Skin epidermis (tissue), 12 donors: ENCODE measurements around the gene WARS2.

Source experiments
- H3K27ac ChIP-seq, 21 experiments: fragments of 200-600 bp; sonication (generic) in 11 of 21; one replicate each; pipeline ENCODE4 v1.5.0; 2020; ENCODE audit warnings: mild to moderate bottlenecking in 3 of 21, inconsistent platforms in 2 of 21, moderate library complexity in 2 of 21
- H3K4me3 ChIP-seq, 7 experiments: fragments of 200-600 bp; sonication (generic) in 2 of 7; one replicate each; pipeline ENCODE4 v1.5.0; 2020; ENCODE audit warnings: inconsistent platforms in 2 of 7, mild to moderate bottlenecking in 2 of 7, moderate library complexity in 1 of 7

WARS2 gene

DNA sequence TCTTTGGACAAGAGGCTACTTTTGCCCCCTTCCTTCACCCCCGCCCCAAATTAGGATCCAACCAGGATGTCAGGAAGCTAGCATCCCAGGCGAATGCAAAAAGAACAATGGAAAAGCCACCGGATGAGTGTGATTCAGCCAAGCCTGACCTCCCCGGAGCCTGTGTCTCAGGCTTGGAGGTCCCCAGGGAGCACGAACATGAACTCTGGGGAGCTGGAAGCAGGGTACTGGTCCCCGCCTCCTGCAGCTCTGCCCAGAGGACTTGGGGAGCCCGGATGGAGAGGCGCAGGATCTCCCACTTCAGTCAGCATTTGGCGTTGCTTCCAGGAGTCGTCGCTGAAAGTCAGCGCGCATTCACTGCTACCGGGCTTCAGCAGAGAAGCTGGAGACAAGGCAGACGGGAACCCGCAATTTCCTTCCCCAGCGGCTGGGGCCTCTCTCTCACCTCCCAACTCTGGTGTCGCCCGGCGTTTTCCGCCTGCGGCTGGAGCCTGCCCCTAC is 150.5 kb downstream of the WARS2 start:
- Histone ChIP-seq H3K4me3 (no peak overlapping the region), H3K27ac (peak overlapping the region in 17 of 21 experiments; percentile 3 to 91 (median 73))

DNA sequence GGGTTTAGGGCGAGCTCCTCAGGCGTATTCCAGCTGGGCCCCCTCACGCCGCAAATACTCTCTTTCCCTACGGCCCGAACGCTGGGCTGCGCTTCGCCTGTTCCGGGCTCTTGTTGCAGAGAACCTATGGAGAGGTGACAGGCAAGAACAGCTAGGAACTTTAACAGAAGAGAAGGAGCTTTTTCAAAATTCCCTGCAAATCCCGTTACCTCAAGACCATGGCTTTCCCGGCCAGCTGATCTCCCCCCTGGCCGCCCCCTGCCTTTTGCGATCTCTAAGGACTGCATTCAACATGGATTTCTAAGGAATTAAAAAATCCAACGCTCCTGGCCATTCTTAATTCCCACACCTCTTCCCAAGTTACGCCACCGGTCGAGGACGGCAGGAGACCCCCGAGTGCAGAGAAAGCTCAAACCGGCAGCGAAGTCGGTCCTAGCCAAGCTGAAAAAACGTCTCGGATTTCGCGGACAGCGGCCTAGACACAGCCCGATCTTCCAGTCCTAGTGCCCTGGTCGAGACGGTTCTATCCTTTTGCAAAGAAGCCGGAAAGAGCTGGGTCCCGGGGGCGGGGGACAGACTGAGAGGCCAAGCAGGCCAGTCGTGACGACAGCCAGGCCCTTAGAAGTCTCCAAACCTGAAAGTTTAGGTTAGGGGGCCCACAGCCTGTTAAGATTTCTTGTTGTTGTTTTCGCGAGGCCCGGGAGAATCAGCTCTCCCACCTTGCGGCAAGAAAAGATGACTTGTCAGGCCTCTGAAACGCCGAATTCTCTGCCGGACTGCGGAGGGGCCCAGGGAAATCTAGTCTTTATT is 151.2 kb downstream of the WARS2 start:
- Histone ChIP-seq H3K27ac (peak overlapping the region in 18 of 21 experiments; percentile 32 to 91 (median 73)), H3K4me3 (peak overlapping the region in 4 of 7 experiments; percentile 7 to 50 (median 14))

DNA sequence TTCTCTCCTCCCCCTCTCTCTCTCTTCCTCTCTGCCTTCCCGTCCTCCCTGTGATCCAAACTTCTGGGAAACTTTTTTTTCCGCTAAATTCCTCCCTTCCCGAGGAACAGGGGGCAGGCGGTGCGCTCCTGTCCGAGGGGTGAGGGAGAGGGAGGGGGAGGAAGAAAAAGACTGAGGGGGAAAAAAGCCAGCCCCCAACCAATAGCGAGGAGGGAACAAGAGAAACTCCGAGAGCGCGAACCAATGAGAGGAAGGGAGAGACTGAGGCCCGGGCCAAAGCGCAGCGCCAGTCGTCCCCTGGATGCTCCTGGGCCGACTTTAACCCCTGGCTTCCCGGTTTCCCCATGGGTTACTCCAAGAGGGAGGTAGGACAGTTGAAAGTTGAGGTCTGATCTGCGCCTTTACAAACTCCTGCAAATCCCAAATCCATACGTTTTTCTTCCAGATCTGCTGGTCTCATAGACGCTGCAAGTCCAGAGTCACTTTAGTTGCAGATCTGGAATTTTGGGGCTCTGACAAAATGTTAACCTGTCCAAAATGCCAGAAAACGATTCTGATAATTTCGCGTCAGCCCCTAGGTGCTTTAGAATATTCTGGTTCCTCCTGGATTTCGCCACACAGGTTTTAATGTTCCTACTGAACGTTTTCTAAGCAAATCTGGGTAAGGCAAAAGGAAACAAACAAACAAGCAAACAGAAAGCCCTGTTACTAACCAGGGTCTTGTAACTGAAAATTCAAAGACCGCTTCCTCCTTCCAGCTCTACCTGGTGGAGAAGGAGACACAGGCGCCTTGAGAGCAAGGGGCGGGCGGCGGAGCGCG is 152.1 kb downstream of the WARS2 start, which contains the start of gene TBX15:
Gene TBX15 (minus strand): TSS at position 158 of the 820 bp plus-strand sequence. CDS start 548 bp downstream, outside the sequence.
- Histone ChIP-seq H3K27ac (peak within 1 kb of the TSS in 20 of 21 experiments; percentile 60 to 95 (median 86)), H3K4me3 (peak within 1 kb of the TSS; percentile 24 to 51 (median 37))

DNA sequence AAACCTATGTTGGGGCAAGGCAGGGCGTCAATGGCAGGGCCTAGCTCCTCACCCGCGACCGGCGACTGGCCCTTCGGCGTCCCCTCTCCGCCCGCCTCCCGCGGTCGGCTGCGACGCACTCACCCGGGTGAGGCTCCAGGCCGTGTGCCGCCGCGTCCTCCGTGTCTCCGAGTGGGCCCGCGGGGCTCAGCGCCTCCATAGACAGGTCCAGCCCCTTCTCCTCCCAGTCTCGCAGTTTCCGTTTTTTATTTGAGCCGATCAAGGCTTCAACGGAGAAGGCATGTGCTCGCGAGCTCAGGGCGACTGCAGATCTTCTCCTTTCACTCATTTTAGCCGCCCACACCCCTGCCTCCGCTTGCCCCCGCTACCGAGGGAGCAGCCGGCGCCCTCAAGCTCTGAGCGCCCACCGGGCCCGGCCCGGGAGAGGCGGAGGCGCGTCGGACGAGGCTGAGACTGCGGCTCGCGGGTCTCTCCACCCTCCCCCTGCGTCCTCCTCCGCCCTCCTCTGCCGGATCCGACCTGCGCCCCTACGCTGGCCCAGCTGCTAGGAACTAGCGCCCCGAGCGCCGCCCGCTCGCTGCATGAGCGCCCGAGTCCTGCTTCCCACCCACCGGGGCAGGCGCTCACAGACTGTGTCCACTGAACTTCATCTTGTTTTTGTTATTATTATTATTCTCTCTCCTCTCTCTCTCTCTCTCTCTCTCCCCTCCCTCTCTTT is 152.8 kb downstream of the WARS2 start:
- peak overlapping the region; percentile 24 to 51 (median 37) for H3K4me3 ChIP-seq
- H3K27ac ChIP-seq: peak overlapping the region in 20 of 21 experiments; percentile 60 to 95 (median 86)

DNA sequence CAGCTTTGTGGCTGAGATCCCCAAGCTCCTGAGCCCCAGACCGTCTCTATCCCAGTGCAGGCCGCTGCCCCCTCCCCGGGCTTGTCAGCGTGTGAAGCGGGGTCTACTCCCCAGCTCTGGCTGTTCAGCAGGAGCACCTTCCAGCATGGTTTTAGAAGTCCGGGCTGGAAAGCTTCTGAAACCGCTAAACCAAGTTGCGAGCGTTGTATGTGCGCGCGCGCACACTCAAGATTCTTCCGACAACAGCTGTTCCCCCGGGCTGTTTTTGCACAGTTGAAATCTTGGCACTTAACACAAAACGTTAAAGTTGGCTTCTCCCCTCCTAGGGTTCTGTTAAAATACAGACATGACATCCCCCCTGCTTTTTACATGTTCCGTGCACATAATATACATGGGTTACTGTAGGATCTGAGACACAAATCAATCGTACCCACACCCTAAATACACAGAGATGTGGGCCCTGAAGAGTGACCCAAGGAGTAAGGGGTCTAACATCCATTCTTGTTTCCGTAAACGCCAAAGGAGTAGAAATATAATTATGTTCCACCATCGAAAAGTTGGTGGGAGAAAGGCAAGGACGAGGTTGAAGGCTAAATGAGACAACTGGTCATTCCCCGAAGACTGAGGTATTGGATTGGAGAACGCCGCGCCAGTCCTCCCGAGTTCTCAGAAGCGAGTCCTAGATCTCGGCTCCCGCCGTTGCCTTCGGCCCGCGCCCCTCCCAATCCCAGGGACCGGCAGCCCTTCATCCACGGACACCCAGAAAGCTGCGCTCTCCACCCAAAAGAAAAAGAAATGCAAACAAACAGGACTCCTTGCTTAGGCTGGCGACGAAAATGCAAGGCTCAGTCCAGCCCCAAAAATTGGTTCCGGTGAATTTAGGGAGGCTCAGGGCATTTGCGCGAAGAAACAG is 153.6 kb downstream of the WARS2 start:
- Histone ChIP-seq H3K27ac (peak overlapping the region in 20 of 21 experiments; percentile 60 to 95 (median 86)), H3K4me3 (peak overlapping the region; percentile 24 to 51 (median 37))

DNA sequence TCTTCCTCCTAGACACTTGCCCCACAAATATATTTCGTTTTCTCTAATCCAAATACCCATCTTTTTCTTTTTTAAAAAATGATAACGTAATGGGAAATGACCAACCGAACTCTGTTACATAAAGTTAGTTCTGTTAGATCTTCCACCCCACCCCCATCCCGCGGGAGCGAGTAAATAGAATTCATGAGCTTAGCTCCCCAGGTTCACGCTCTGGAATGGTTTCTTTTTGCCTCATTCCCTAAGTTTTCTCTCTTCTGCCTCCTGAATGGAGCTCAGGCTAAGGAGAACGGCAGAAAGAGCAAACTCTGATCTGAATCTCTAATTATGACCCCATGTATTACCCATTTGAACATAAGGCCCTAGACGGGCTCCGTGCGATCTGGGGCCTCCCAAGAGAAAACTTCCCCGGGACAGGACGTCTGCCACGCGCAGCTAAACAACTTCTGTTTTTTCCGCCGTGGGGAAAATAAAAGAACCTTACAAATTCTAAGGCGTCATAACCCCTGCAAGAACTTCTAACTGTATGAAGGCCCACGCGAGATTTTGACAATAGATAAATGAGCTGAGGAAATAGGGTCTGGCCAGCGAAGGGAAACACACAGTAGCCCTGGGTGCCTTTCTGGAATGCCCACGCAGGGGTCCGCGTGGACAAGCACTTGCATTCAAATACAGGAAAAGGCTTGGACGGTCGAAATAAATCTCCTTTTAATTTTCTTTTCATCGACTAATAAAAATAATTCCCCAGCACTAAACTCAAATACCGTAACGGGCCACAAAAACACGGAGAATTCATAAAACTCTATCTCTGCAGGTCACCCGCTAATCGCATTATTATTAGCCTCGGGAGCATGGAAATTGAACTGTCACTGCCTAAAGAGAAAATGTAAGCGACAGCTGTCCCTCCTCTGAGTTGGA is 154.6 kb downstream of the WARS2 start:
- Histone ChIP-seq H3K27ac (peak overlapping the region in 20 of 21 experiments; percentile 60 to 95 (median 86)), H3K4me3 (peak overlapping the region; percentile 24 to 51 (median 37))

DNA sequence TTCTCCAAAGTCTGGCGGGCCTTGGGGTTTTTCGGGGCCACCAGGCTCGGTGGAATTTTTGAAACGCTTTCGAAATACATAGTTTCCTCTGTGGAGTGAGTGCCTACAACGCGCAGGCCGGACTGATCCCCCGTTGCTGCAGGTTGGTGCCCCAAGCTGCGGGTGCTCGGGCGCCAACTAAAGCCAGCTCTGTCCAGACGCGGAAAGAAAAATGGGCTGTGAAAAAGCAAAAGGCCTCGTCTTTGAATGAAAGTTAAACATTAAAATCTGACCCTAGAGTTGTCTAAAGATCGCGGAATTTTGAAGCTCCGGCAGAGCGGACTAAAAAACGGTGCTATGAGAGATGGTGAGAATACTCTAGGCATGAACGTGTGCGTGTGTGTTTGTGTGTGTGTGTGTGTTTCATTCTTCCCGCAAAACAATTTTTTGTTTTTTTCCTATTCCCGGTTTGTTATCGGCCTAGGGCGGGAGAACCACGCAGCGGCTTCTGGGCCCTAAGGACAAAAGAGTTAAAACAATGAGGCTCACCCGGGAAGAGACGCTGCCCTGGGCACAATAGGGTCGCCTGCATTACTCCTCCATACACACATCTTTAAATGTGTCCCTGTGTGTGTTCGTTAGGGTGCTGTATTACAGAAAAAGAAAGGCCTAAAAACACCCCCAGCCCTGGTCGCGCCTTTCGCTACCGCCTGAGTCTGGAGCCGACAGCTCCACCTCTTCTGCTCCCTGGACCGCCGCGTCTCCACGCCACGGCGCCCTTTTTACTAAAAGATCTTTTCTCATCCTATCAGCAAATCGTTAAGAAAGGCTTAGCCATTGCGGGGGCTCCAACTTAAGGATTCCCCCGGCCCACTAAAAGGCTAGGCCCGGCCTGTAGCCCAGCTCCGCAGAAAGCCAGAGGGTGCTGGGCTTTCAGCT is 155.5 kb downstream of the WARS2 start:
- H3K4me3 ChIP-seq: peak overlapping the region; percentile 24 to 51 (median 37)
- H3K27ac ChIP-seq: peak overlapping the region in 19 of 21 experiments; percentile 3 to 95 (median 87)

DNA sequence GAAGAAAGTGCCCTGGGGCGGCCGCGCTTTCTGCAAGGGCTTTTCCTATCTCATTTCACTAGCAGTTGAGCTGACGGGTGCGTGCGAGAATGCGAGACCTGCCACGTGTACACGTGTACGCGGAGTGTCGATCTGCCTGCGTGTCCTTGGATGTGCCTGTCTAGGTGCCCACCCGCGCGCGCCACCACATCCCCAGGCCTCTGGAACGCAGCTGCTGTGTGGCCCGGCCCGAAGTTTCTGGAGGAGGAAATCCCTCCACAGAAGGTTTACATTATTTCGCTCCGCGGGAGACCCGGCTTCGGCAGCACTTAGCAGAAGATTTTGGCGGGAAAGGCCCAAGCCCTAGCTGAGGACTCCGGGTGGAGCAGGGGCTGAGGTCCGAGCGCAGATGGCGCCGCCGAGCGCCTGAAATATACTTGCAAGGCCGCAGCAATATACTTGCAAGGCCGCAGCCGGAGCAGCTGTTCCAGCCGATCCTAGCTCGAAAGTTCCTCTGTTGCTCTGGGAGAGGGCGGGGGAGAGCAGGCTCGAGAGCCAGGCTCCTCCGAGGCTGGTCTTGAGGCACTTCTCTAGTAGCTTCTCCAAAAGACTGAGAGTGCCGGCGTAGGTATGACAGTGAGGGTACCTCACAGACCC is 156.2 kb downstream of the WARS2 start:
- H3K27ac ChIP-seq: peak overlapping the region in 15 of 21 experiments; percentile 58 to 95 (median 87)

DNA sequence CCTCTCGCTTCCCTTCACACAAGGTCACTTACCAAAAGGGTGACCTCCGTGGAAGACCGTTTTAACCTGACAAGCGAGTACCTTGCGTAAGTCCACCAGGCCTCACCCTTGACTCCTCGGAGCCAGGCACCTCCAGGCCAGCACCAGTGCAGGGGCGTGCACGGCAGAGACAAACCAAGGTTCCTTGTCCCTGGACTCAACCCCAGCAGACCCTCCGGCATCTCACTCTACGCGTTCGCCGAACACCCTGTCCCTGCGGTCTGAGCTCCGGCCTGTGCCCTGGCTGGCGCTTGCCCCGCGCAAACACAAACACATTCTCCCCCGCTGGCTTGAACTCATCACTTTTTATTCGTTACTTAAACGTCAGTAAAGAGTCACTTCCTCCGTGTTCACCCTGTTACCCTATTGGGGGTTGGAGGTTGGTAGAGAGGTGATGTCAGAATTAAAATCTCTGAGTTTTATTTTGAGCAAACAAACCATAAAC is 156.9 kb downstream of the WARS2 start:
- Histone ChIP-seq H3K4me3 (peak overlapping the region in 3 of 7 experiments; percentile 8 to 51 (median 37)), H3K27ac (peak overlapping the region in 15 of 21 experiments; percentile 0 to 95 (median 86))

More for the DNA sequence above, 156.2 kb downstream of the WARS2 start:
- H3K4me3 ChIP-seq: peak overlapping the region in 5 of 7 experiments; percentile 10 to 51 (median 50)

DNA sequence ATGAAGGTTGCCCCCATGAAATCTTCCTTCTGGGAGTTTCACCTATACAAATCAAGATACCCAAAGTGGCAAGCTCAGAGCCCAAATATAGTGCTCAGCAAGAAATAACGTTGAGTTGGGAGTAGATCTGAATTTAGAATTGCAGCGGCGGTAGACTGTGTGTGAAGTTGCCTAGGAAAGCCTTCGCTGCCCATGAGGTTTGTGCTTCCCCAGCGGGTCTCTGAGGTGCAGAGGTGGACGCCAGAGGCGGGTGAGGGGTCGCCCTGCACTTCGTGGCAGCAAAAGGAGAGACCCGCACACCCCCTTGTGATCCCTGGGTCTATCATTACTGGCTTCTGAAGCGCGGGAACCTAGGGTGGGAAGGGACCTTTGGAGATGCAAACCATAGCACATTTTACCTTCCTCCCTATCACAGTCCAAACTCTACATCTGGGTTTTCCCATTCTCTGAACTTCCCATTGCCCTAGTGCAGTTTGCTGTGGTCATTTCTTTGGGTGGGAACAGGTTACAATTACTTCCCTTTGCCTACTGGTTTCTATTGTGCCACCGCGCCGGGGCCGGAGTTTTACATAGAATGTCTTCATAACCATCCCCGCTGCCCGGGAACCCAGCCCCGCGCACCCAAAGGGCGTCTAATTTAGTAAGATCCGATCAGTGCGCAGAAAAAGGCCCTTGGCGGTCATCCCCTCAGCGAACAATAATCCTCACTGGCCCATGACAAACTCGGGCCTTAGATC is 157.5 kb downstream of the WARS2 start:
- Histone ChIP-seq H3K4me3 (peak overlapping the region in 3 of 7 experiments; percentile 8 to 51 (median 37)), H3K27ac (peak overlapping the region in 15 of 21 experiments; percentile 0 to 95 (median 86))

DNA sequence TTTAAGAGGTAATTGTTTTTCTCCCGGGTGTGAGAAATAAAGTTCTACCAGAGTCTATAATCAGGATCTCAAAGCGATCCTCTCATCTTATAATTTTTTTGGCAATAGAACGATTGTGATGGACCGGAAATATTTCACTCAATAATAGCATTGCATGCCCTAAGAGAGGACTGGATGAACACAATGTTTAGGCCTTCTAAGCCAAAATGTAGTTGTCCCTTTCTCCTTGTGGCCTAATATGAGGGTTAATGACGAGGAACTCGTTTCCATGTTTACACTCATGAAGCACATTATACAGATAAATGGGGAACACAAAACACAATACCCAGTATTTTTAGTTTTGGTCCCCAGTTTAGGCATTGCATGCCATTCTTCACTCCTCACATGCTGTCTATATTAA is 158.2 kb downstream of the WARS2 start:
- peak overlapping the region in 8 of 21 experiments; percentile 16 to 95 (median 42) for H3K27ac ChIP-seq

DNA sequence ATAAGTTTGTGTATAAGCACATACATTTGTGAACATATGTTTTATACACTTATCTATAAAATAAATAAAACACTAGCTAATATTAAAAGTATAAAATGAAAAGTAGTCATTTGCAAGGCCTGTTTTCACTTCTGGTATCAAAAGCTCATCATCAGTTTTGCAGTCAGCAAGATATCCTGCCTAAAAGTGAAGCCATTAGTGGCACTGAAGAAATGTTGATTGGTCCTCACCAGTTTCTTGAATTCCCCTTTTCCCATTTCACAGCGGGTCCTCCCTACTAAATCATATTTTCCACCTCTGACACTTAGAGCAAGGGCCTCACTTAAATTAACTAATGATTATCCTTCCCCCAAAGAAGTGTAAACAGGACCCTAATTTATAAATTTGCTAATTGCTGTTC is 159.0 kb downstream of the WARS2 start:
- H3K27ac ChIP-seq: peak overlapping the region in 7 of 21 experiments; percentile 8 to 83 (median 40)
- no peak overlapping the region for H3K4me3 ChIP-seq

More for the DNA sequence above, 158.2 kb downstream of the WARS2 start:
- H3K4me3 ChIP-seq: peak overlapping the region in 1 of 7 experiments; percentile 51
